Ishikawa (cell line): ENCODE data around the gene TPK1.

ENCODE experiments used
- CREB1 ChIP-seq: IDR thresholded peaks from 2 replicates; pipeline ENCODE4 v1.6.1; 2012; ENCODE audit warnings: low read depth
- EGR1 ChIP-seq: IDR thresholded peaks from 2 replicates; pipeline ENCODE4 v1.6.1; 2012
- EP300 ChIP-seq: IDR thresholded peaks from 2 replicates; pipeline ENCODE4 v1.6.1; 2012; ENCODE audit warnings: borderline replicate concordance
- TAF1 ChIP-seq: IDR thresholded peaks from 2 replicates; pipeline ENCODE4 v1.6.1; 2012; ENCODE audit warnings: low read depth, mild to moderate bottlenecking
- YY1 ChIP-seq: IDR thresholded peaks from 2 replicates; pipeline ENCODE4 v1.6.1; 2012; ENCODE audit warnings: low read depth
- TF ChIP-seq, protein P1 (sequence below): IDR thresholded peaks from 2 replicates; pipeline ENCODE4 v1.6.1; 2012
- TF ChIP-seq, protein P2 (sequence below): IDR thresholded peaks from 2 replicates; pipeline ENCODE4 v1.6.1; 2012; ENCODE audit warnings: low read depth, mild to moderate bottlenecking
- TF ChIP-seq, protein P3 (sequence below): IDR thresholded peaks from 2 replicates; pipeline ENCODE4 v1.6.1; 2012

DNA sequence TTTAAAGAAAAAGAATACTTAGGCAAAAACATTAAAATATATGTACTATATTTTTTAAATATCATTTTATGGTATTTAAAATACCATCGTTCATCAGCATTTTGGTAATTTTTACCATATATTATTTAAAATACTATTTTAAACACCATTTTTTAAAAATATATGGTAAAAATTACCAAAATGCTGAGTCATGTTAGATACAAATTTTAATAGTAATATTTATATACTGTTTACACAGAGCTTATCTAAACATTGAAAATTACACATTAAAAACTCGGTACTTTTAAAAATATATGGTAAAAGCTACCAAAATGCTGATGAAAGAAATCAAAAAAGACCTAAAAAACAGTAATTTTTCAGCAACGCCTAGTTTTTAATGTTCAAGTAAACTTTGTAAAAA is 105.6 kb downstream of the TPK1 start:
- TF ChIP-seq, protein P1, sequence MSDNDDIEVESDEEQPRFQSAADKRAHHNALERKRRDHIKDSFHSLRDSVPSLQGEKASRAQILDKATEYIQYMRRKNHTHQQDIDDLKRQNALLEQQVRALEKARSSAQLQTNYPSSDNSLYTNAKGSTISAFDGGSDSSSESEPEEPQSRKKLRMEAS = no peak
- TF ChIP-seq EP300 = no peak
- TF ChIP-seq, protein P2, sequence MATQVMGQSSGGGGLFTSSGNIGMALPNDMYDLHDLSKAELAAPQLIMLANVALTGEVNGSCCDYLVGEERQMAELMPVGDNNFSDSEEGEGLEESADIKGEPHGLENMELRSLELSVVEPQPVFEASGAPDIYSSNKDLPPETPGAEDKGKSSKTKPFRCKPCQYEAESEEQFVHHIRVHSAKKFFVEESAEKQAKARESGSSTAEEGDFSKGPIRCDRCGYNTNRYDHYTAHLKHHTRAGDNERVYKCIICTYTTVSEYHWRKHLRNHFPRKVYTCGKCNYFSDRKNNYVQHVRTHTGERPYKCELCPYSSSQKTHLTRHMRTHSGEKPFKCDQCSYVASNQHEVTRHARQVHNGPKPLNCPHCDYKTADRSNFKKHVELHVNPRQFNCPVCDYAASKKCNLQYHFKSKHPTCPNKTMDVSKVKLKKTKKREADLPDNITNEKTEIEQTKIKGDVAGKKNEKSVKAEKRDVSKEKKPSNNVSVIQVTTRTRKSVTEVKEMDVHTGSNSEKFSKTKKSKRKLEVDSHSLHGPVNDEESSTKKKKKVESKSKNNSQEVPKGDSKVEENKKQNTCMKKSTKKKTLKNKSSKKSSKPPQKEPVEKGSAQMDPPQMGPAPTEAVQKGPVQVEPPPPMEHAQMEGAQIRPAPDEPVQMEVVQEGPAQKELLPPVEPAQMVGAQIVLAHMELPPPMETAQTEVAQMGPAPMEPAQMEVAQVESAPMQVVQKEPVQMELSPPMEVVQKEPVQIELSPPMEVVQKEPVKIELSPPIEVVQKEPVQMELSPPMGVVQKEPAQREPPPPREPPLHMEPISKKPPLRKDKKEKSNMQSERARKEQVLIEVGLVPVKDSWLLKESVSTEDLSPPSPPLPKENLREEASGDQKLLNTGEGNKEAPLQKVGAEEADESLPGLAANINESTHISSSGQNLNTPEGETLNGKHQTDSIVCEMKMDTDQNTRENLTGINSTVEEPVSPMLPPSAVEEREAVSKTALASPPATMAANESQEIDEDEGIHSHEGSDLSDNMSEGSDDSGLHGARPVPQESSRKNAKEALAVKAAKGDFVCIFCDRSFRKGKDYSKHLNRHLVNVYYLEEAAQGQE = no peak
- TF ChIP-seq TAF1 = no peak
- TF ChIP-seq, protein P3, sequence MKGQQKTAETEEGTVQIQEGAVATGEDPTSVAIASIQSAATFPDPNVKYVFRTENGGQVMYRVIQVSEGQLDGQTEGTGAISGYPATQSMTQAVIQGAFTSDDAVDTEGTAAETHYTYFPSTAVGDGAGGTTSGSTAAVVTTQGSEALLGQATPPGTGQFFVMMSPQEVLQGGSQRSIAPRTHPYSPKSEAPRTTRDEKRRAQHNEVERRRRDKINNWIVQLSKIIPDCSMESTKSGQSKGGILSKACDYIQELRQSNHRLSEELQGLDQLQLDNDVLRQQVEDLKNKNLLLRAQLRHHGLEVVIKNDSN = no peak
- no peak for TF ChIP-seq CREB1
- no peak for TF ChIP-seq YY1
- no peak for TF ChIP-seq EGR1
